HG03571 (cell line): ENCODE data around the gene RCAN2.
A peak's percentile ranks its signal among the peaks of the same experiment; 100 is the strongest.

Experiments
- ATAC-seq: cut with Tn5 transposase; IDR thresholded peaks from one replicate; pipeline ENCODE4 v1.9.1; 2021; ENCODE audit not compliant: unreplicated experiment

RCAN2 gene

DNA sequence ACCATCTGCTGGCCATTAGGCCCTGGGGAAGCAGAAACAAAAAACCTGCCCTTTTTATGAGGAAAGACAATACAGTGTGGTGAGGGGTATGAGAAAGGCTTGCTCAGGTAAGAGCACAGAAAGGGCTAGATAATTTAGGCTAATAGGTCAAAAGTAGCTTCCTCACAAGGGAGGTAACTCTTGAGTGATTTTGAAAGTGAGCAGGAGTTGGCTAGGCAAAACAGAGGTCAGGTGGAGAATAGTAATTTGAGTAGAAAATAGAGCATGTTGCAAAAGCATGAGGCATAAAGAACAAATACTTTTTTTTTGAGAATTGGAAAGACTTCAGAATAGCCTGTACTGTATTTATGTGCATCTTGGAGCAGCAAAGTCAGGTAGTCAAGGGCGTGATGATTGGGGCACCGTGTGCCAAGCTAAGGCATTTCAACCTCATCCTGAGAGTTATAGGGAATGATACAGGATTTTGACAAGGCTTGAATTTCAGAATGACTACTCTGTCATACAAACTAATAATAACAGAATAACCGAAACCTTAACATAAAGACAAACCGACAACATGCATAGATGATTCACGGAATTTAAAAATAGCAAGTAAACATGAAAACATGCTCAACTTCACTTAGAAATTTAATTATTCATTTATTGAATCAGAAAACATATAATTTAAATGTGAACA is 197.5 kb downstream of the RCAN2 start:
- ATAC-seq = peak; percentile 82

DNA sequence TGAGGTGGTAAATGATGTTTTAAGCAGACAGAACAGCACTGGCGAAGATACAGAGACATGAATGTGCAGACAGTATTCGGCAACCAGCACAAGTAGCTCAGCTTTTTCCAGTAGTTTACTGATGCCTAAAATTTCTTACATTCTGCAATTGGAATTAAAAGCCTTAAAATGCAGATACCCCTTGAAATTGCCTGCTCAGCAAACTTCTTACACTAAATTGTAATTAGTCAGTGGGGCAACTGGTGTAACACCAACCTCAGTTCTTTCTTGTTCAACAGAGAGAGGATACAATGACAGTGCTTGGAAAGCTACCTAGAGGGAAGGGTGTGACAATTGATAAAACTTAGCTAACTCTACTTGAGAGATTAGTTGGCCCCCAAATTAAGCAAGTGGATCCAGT is 199.4 kb downstream of the RCAN2 start:
- no peak for ATAC-seq

DNA sequence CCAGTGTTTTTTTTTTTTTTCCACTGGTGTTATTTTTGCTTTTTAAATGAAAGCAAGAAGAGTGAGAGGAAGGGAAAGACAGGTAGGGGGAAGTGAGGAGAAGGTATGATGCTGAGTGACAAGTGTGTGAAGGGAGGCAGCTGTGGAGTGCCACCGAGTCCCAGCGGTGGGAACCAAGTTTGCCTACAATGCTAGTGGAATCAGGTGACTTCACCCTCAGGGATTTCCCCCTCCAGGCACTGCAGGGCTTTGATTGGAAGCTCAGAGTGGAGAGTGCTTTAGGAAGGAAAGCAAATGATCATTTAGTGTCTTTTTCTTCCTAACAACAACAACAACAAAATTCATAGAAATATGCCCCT is 200.0 kb downstream of the RCAN2 start:
- ATAC-seq = no peak

DNA sequence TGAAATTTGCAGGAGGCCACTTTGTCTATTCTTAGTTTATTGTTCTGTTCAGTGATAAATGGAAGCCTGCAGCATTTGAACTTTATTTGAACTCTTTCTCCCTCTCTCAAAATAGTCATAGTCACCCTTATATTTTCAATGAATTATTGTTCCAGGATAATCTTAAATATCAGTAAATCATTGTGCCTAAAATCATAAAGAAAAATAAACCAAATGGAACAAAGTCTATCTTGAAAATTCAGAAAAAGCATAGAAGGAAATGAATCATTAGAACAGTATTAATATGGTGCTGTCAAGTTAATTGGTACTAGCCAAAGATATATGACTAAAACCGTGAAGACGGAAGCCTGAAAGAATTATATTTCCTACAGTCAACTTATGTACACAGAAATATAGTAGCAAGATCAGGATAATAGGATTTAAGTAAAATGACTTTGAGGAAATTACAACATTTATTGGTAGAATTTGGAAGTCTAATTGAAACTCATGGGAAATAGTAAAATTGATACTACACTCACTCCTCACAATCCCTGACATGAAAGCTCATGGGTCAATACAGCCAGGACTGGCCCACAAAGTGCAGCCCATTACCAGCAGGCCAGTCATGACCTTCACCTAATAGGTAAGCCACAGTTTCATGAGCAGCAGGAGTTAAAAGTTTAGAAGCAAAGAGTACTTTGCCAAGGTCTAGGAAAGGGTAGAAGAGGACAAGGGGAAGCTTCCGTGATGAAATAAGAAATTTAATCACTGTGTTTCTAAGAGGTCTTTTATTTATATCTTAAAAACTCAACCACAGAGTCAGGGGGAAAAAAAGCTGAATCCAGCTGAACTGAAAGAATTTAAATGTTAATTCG is 200.6 kb downstream of the RCAN2 start:
- ATAC-seq = no peak

DNA sequence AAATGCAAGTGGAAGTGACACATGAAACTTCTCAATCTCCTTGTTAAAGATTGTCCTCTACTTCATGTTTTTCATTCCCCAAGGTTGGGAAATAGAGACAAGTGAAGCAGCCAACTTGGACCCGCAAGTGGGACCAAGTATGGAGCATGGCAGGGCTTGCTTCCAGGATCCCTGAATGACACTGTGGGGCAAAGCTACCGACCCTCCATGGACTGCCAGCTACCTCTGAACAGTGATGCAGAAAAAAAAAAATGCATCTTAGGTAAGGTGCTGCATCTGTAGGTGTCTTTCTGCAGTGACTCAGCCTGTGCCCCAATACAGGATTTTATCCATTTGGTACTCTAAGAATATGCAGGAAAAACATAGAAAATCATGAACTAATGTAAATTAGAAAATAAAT is 201.4 kb downstream of the RCAN2 start:
- ATAC-seq = no peak

DNA sequence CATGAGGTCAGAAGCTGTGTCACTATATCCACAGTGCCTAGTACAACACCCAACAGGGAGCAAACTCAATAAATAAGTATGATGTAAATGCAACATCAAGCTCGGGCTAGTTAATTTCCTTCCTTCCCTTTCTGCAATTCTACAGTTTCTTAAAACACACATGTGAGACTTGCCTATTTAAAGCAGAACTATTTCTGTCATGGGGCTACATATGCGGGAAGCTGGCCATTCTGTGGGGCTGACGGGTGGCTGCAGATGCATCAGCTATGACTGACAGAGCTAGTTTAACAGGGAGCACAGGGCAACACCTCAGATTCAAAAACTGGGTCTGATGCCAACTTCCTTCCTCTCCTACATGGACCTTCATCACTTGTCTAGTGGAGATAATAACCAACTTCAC is 202.4 kb downstream of the RCAN2 start:
- no peak for ATAC-seq

DNA sequence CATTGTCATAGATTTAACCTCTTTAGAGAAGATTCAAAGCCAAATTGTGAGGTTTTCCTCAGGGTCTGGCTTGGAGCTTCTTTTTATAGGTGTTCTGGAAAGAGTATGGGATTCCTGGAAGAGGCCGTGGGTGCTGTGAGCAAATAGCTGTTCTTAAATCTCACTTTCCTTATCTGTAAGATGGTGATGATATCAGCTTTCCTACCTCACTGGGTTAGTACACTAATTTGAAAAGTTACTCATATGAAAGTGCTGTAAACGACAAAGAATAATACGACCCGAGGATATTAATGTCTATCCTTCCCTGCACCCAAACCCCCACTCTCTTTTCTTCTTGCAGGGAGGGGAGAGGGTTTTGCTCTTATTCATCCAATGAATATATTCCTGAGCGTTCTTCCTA is 203.6 kb downstream of the RCAN2 start:
- no peak for ATAC-seq

DNA sequence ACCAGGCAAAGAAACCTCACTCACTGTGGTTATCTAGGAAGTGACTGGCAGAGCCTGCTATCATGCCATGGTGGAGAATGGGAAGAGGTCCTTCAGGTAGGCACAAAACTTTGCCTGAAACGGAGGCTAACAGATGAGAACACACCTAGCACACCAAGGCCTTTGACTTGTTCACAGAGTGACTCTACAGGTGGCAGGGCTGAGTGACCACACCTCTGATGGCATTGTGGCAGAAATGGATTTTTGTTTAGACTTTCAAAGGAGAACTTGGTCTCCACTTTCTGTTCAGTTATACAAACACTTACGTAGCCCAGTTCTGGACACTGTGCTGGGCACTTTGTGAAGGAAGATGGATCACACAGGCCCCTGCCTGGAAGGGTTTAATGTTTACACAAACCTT is 204.2 kb downstream of the RCAN2 start:
- no peak for ATAC-seq

DNA sequence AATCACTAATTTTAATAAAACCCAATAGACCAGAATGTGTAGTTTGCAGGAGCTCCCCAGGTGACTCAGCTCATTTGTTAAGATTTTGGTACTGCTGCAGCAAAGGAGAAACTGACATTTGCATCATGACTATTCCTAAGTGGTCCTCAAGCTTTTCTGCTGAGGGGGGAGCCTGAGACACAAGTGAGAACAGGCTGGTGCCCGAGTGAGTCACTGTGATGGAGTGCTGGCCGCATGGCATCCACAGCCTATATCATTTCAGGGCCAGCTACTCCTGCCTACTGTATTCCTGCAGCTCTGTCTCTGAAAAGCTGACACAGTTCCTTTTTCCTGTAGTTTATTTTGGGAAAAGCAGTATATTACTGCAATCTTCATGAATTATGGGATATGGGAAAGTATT is 206.8 kb downstream of the RCAN2 start:
- ATAC-seq = no peak

DNA sequence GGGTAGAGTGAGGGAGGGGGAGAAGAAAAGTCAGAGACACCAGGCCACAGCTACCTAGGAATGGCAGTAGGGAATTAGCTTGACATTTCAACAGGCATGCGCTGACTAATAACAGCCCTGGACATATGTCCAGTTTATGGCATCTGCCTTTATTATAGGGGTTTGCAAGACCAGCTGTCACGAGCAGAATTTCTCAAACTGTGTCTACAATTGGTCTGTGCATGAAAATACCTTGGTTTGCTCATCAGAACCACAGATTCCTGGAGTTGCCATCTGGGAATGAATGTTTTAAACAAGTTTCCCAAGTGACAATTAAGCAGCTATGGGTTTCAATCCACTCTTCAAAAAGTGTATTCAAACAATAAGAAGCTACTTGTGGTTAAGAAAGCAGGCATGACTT is 210.1 kb downstream of the RCAN2 start:
- ATAC-seq = no peak

DNA sequence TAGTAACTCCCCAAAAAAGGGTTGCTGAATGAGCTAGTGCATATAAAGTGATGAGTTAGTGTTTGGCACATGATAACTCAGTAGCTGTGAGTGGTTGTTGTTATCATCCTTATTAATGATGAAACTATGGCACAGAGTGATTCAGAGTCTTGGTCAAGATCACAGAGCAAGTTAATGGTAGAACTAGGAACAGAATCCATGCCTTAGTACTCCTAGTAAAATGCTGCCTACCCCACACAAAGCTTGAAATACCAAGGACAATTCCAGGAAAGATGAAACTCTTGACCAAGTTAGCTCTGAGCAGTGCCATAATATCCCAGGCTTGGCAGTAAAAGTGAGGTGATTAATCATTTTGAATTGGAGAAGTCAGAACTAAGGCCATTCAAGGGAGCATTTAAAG is 211.4 kb downstream of the RCAN2 start:
- ATAC-seq = no peak

DNA sequence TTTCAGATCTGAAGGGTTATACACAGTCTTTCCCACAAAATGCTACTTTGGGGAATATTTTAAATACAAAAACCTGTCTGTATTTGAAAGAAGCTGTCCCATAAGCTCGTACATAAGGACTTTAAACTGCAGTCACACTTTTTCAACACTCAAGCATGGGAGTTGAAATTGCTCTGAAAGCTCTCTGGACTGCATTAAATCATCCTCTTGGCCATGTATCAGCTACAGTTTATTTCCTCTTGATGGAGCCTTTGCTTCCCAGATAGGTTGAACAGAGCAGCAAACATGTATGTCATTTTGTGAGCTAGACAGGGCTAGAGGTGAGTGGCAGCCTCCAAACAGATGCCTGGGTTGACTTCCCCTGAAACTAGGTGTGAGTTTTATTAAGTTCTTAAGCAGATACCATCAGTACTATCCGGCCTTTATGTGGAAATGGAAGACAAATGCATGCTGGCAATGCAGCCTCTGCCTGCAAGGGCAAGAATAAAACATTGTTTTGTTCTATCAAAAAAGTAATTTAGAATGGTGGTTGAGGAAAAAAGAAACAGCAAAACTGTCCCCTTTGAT is 214.6 kb downstream of the RCAN2 start:
- ATAC-seq = no peak

DNA sequence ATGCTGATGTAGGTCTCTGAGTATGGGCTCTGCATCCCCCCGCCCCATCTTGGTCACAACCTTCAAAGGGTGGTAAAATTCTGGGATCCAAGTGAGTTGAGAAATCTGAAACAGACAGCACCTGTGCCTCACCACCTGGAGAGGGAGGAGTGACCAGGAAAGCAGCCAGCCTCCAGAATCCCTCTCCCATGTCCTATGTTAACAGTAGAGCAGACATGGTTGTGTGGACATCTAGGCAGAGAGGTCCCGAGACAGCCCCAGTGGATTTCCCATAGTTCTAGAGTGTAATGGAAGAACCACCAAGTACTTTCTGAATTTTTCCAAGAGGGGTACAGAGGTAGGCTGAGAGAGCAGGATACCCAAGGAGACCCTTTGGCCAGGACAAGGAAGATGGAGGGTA is 216.7 kb downstream of the RCAN2 start:
- ATAC-seq = no peak

DNA sequence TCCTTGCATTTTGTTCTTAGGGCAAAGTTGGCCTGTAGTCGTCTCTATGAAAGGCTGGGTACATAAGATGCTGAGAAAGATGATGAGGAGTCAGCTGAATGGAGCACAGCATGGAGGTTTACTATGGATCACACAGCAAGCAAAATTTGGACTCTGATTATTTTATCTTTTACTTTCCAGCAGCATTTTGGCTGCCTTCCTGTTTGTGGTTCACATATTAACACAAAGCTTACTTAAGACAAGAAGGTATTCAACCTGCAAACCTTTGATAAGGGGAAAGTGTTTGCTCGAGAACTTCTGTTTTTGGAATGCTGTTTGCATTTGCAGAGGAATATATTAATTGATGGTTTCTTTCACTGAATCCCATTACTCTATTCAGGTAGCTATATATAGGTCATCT is 217.3 kb downstream of the RCAN2 start:
- ATAC-seq = no peak

DNA sequence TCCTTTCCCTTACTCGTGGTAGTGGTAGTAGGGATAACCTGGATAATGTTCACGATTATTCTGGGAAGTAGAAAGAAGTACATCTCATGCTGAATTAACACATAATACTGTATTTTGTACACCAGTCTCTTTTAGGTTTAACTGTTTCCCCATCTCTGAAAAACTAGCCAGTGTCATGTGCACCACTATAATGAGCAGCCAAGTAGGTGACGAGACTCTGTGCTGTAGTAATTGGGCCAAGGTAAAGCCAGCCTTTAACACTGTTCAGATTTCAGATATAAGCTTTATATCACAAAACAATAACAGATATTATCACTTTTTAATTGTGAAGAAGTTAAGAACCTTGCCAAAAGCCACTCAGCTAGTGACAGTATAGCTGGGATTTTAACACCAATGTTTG is 219.5 kb downstream of the RCAN2 start:
- no peak for ATAC-seq

DNA sequence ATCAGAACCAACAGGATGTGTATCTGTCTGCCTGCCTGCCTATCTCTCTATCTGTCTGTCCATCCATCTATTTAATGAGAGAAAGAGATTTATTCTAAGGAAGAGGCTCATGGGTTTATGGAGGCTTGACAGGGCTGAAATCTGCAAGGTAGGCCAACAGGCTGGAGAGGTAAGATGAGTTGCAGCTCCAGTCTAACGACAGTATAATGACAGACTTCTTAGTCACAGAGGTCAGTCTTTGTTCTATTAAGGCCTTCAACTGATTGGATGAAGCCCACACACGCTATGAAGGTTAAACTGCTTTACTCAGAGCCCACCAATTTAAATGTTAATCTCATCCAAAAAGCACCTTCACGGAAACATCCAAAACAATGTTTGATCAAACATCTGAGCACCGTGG is 220.1 kb downstream of the RCAN2 start:
- ATAC-seq = no peak

DNA sequence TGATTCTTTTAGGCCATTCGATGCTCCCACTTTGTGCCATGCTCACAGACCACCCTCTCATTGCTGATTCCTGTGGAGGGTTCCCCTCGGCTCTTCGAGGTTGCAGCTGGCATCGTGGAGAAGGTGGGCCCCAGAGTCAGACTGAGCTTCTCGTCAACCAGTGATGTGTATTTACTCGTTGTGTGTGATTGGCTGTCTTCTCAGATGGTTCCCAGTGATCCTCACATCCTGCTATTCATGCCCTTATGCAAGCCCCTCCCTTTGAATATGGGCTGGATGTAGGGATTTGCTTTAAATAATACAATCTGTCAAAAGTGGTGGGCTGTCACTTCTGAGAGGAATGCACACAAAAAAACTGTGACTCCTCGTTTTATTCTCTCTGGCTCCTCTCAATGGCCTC is 220.9 kb downstream of the RCAN2 start:
- no peak for ATAC-seq

DNA sequence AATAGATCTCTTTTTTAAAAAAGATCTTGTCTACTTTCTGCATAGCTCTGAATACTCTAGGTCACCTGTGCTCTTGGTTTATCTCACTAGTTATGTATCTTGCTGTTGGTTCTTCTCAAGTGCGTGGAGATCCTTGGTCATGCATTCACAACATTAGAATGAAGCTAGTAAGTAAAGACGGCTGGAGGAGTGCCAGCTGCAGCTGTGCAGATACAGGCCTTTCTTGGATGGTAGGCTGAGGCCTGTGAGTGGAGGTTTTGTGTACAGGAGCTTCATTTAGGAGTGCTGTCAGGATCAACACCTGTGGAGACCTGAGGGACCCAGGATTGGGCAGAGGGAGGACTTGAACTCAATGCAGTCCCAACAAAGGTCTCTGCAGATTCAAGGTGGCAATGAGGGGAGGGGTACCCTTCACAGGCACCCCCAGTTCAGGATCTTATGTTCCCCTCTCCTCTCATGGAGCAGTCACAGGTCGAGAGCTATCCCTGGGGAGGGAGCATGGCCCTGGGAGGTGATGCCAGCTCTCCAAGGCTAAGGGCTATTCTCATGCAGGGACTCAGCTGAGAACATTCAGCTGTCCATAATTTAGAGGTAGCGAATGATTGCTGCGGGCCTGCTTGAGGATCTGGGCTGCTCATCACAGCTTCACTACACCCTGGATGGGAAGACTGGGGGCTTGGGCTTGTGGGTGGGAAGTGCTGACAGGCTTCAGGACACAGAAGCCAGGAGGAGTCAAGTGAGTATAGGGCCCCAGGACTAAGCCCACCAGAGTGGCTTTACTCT is 221.6 kb downstream of the RCAN2 start:
- no peak for ATAC-seq

DNA sequence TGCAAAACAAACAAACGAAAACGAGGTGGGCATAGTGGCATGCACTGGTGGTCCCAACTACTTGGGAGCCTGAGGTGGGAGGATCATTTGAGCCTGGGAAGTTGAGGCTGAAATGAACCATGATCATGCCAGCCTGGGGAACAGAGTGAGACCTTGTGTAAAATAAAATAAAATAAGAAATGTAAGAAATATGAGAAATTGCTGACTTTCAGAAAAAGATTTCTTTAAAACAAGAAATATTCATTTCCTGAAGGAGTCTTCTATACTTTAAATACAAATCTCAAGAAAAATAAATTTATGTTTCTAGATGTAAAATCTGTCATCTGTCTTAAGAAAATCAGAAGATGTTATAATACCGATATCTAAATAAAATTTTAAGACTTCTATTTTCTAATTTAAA is 223.7 kb downstream of the RCAN2 start:
- no peak for ATAC-seq

DNA sequence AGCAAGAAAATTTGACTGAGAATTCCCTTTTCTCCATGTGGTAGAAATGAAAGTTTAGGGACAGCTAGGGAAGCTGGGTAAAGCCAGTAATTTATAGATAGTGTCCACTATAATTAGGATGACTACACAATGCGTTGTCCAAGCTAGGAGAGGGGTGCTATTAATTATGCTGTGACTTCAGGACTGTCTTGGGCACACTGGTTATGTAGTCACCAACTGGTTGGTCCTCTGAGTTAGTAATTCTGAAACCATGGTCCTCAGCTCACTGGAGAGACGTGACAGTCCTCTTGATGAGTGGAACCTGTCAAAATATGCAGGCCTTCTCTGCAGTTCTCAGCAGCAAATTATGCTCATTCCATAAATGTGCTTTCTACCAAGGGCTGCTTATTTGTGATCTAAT is 225.9 kb downstream of the RCAN2 start:
- no peak for ATAC-seq

DNA sequence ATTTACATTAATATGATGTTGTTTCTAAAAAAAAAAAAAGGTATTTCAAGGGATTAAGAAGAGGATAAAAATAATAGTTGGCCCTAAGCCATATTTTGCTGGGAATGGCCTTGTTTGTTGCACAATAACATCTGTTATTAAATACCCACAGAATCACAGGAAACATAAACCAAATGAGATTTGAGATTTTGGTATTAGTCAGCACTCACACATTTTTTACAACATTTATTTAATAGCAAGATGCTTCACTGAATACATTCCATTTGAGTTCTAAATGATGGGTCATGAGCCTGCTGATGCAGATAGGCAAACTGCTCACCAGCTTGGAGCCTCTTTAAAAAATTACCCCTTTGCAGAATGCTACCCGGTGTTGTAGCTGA is 227.6 kb downstream of the RCAN2 start:
- no peak for ATAC-seq
